GOT3 (cell line): ENCODE measurements around the gene MTUS2.

Source experiments
- DNase-seq: peaks from one replicate; lab custom pipeline; 2025; ENCODE audit warnings: mixed read lengths; lab: John Stamatoyannopoulos, UW

MTUS2 gene

DNA sequence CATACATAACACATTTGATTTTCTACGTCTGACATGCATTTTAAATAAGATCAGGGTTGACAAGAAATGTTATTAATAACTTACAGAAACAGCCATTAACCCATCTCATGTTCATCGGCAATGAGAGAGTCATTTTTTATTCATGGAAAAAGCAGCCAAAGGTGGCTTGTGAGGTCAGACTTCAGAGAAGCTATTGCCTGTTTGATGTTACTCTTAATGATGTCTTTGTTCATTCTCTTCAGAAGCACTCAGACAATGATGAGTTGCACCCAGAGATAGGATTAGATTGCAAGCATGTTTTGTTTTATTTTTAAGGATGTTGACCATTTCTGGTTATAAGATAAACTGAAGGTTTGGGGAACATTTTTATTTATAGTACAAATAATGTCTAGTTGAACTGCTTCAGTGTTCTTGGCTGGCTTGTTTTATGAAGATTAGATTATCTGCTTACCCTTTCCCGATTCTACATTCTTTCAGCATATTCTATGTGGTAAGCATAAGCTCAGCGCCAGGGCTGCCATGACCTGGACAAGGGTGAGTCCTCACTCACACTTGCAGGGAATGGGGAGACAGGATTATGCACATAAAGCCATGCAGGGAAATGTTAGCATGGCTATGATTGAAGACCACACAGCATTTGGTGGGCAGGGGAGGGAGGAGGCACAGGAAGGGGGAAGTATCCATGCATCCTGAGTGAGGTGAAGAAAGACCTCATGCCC, 288.1 kb downstream of the MTUS2 start:
- no peak for DNase-seq

DNA sequence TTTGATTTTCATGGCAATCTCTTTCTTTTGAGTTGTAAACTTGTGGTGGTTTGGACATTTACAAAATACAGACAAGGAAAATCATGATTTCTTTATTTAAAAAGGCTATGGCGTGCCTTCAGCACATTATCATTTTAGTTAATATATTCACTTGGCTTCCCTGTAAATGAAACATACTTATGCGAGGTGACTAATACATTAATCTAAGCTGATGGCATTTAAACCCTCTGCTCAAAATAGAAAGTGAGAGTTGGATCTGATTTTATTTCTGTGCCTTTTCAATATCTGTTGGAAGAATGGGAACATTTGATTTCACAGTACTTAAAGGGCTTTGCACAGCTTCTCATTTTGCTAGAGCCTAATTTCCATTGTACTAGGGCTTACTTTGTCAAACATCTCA, 289.8 kb downstream of the MTUS2 start:
- DNase-seq = no peak

DNA sequence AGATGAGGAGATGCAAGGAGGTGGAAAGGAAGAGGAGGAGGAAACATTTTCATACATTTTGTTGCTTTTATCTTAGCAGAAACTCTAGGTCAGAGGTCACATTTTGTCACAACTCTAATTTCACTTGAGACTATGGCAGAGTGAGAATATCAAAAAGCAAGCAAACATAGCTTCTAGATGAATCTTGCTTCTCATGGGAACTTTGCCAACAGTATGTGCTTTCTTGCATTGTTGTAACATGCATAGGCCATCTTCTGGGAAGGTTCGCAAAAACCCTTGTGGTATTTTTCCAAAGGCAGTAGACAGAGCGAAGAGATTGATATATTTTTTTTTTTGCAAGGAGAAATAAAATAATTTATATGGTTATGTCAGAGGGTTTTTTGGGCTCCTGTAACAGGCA, 291.3 kb downstream of the MTUS2 start:
- DNase-seq = no peak

DNA sequence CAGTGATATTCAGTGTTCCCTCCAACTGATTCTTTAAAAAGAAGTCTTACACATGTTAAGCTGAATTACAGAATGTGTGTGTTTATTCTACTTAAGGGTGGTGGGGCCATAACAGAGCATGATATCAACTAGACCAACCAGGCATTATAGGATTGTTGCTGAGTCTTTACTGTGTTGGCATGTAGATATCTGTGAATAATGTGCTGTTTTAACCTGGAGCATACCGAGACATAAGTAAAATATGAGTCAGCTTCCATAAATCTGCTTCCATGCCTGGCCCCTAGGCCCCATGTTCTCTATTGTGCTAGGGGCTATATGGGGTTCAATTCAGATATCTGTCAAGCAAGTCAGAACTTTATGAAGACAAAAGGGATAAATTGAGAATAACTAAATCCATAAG, 295.7 kb downstream of the MTUS2 start:
- DNase-seq = no peak

DNA sequence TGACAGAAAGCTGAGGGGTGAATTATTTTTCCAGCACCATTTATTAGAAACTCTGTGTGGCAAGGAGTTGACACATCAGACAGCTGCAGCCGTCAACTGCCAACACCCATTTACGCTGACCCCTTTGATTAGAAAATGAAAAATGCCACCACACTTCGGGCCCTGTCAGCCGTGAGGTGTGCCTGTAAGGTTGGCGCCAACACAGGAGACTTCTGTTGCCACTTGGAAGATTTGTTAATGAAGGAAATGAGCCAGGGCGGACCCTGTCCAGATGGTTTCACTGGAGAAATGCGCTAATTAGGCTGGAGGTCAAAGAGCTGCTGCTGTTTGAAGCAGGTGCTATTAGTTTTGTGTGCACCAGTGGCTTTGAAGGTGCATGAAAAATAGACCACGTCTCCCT, 297.5 kb downstream of the MTUS2 start:
- no peak for DNase-seq

DNA sequence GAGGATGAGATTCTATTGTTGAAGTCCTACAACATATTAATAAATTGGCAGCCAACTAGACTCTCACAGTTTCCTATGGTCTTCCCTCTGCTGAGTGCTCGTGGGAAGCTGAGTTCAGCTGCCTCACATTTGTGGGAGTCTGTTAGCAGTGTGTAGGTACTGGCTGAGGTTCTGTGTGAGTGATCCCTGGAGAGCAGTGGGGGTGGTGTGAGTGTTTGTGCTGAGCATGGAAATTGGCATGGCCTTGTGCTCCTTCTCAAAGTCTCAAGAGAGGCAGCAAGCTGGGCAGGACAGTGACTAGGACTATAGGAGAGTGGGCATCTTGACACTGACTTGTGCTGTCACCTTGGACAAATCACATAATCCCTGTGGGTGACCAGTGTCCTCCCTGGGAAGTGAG, 298.3 kb downstream of the MTUS2 start:
- no peak for DNase-seq

DNA sequence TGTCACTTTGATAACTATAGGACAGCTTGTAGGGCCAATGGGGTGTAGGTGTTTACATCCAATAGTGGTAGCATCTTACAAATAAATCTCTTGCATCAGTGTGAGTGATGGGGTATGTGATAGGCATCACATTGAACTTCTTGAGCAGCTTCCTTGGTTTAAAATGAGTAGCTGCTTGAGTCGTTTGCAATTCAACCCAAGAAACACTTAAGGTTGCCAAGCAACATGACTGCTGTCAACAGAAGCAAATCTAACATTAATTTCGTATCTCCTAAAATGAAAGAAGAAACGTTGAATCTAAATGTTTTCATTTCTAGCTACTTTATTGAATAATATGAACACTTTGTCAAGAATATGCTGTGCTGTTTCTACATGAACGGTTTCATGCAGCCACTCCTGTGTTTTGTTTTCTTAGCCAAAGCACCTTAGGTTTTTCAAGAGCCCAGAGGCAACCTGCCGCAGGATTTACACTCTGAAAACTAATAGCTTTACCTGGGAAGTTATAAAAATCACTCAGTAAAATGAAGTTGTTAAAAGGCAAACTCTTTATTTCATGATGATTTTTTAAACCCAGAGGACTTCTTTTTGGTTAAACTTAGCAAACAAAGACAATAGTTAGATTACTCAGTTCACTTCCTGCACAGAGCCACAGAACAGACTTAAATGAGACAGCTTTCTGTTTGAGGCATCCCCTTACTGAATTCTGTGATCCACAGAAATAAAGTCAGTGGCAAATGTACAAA, 305.2 kb downstream of the MTUS2 start:
- DNase-seq = no peak

DNA sequence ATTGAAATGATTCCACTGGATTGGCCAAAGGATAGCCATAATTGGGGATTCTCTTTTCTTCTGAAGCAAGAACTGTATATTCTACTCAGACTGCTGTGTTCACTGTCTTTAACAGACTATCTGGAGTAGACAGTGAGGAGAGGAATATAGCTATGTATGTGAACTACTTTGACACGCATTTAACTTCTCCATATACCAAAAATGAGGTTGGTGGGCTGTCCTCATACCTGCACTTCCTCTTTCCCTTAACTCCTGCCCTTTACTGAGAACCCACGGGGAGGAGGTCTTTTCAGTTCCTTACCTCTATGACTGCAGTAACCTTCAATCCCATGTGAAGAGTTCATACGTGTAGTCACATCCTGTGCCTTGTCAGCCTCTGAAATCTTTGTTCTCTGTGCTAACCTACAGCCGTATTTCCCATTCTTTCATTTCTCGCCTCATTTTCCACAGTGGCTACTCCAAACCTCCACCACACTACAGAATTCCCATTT, 305.8 kb downstream of the MTUS2 start:
- no peak for DNase-seq

DNA sequence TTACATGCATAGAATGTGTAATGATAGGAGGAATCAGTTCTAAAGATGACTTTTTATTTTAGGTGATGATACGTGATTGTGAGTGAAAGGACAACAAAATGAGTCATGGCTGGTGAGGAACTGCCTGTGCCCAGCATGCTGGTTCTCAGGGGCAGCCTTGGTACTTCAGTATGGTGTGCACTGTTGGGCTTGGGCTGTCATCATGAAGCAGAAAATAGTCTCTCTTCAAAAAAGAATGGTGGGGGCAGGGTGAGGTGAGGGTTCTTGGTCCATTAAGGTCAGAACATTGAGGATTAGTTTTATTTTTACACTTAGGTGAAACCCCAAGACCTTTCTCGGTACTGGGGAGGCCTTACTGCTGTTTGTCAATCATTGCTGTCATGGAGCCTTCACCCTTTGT, 309.5 kb downstream of the MTUS2 start:
- no peak for DNase-seq

DNA sequence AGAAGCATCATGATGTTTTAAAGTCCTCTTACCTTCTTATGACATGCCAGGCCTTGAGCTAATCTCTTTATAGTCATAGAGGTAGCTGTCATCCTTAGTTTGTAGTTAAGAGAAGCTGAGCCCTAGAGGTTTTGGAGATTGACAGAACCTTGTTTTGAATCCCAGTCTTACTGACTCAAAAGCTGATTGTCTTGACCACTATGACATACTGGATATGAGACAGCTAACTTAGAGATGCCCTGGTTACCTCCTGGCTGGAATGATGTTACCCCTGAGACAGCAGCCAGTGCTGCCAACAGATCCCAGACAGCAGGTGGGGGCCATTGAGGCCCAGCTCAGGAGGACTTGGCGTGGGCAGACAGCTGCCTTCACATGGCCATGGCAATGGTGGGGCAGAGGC, 311.0 kb downstream of the MTUS2 start:
- no peak for DNase-seq

DNA sequence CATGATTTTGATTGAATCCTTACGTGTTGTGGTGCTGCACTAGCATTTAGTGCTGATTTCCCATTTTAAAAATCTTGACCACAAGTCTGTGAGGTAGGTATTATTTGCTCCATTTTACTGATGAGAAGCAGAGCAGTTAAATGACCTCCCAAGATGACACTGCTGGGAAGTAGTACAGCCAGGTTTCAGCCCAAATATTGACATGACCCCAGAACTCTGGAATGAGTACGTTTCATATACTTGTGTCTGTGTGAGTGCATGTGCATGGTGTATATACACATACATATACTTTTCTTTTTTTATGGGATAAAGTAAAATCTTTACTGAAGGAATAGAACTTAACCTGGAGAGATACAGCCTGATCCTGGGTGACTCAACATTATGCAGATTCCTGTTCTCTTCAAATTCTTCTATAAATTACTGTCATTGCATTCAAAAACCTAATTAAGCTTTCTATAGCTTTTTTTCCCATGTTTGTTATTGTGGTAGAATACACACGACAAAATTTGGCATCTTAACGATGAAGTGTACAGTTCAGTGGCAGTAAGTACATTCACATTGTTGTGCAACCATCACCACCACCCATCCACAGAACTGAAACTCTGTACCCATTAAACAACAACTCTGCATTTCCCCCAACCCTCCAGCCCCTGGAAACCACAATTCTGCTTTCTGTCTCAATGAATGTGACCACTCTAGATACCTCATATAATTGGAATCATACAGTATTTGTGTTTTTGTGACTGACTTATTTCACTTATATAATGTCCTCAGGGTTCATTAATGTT, 311.9 kb downstream of the MTUS2 start:
- DNase-seq = no peak

DNA sequence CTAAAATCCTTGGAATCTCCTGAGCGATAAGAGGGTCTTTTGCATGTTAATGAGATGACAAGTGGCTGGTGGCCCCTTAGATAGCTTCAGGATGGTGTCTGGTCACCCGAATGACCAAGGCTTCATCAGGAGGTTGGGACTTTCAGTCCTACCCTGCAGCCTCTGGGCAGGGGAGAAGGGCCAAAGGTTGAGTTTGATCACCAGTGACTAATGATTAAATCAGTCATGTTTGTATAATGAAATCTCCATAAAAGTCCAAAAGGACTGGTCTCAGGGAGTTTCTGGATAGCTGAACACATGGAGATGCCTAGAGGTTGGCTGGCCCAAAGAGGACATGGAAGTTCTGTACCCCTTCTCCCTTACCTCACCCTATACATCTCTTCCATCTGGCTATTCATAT, 316.2 kb downstream of the MTUS2 start:
- DNase-seq = no peak

DNA sequence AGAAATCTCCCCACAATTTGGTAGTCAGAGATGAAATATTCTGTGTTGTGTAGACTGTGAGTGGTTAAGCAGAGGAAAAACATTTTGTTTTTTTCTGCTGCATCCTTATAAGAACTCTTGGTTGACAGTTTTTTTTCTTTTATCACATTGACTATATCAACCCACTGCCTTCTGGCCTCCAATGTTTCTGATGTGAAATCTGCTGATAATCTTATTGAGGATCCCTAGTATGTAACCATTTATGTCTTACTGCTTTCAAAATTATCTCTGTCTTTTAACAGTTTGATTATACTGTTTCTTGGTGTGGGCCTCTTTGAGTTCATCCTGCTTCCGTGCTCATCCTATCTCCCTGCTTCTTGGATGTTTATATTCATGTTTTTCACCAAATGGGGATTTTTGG, 316.9 kb downstream of the MTUS2 start:
- no peak for DNase-seq

DNA sequence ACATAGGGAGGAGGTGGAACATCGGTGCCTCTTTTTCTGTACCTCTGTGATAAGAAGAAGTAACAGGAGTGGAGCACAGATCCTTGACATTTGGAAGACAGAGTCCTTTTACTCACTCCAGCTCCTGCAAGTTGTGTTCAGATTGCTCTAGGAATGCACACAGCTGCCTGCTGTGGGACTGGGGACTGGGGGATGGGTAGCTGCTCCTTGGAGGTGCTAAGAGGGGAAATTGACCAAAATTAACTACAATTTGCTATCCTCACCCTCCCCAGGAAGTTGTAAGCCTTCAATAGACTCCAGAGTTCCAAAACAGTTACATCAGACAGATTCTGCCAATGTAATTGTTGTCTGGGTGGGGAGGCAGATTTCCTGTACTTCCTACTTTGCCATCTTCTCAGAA, 317.9 kb downstream of the MTUS2 start:
- DNase-seq = no peak

DNA sequence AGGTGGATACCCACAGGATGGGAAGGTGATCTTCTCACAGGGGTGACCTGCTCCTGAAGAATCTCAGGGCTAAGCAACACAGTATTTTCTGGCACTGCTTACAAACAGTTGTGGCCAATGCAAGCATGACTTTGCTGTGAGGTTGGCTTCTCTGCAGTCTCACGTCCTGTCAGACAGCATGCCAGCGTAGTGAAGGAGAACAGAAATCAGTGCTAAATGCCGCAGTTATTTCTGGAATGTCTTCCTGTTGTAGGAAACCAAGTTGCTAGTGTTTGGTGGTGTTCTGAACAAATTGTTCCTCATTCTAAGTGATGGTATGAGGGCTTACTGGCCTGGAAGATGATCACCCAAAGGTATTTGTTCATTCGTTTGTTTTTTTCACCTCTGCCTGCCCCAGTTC, 320.1 kb downstream of the MTUS2 start:
- DNase-seq = no peak

DNA sequence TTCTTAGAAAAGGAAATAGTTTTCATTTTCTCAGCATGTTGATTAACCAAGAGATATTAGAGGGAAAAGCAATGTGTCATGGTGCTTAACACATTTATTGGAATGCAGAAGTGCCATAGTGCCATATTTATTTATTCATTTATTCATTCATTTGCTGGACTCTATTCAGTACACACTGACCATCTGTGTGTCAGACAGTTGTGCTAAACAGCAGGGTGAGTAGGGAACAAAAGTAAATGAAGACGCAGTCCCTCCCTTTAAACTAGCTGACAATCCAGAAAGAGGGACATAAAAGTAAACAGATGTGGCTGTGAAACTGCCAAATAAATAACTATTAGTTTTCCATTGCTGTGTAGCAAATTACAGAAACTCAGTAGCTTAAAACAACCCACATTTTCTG, 323.7 kb downstream of the MTUS2 start:
- DNase-seq = no peak

DNA sequence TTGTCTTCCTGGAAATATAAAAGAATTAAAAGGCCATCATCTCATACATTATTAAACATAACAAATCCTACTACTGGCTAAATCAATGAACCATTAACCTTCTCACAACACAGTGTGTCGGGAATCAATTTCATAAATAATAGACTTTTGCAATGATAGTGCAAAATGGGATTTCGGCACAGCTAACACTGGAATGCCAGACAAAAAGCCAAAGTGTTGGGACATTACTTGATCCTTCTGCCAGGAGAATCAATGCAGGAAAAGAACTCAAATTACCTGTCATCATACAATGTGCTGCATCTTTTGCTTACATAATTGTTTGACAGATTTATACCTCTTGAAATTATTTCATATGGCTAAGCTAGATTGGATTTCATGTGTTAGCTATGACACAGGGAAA, 334.3 kb downstream of the MTUS2 start:
- no peak for DNase-seq

DNA sequence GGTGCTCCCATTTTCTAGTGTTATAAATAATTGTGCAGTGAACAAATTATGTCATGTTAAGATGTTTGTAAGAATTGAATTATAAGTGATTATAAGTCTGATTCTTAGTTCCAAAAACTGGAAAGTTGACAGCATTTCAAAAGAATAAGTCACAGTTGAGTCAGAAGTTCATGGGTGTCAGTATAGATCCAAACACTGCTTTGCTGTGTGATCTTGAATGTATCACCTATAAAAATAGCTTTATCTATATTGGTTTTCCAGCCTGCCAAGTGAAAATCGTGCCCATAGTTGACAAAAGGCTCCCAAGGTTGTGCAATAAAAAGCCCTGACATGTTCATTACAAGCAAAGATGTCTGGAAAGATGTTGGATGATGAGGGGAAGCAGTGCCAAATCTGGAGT, 336.0 kb downstream of the MTUS2 start:
- DNase-seq = no peak

DNA sequence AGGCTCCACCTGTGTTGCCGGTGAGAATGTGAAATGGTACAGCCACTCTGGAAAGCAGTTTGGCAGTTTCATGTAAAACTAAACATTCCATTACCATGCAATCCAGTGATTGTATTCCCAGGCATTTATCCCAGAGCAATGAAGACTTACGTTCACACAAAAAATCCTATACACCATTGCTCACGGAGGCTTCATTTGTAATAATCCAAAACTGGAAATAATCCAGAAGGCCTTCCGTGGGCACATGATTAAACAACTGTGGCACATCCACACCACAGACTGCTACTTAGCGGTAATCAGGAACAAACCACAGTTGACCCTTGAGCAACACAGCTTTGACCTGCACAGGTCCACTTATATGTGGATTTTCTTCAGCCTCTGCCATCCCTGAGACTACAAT, 339.7 kb downstream of the MTUS2 start:
- no peak for DNase-seq

DNA sequence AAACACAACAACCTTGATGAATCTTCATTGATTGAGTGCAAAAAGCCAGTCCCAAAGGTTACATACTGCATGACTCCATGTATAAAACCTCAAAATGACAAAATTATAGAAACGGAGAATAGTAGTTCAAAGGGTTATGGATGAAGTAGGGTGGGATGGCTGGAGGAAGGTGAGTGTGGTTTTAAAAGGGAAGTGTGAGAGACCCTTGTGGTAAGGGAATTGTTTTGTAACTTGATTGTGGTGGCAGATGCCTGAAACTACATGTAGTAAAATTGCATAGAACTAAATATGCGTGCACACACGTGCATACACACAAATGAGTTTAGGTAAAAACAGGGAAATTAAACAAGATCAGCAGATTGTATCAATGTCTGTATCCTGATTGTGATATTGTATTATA, 340.7 kb downstream of the MTUS2 start:
- no peak for DNase-seq

DNA sequence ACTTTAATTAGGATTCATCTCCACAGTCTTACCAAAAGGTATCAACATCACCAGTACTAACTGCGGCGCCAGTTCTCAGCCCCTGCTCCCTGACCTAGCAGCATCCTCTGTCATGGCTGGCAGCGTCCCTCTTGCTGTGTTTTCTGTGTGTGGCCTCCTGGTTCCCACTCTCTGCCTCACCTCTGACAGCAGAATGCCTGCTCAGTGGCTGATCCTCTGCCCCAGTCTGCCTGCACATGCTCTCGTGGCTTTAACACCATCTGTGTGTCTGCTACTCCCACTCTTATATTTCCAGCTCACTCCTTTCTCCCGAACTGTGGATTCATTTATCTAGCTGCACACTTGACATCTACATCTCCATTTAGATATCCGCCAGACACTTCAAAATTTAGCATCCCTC, 341.5 kb downstream of the MTUS2 start:
- no peak for DNase-seq

DNA sequence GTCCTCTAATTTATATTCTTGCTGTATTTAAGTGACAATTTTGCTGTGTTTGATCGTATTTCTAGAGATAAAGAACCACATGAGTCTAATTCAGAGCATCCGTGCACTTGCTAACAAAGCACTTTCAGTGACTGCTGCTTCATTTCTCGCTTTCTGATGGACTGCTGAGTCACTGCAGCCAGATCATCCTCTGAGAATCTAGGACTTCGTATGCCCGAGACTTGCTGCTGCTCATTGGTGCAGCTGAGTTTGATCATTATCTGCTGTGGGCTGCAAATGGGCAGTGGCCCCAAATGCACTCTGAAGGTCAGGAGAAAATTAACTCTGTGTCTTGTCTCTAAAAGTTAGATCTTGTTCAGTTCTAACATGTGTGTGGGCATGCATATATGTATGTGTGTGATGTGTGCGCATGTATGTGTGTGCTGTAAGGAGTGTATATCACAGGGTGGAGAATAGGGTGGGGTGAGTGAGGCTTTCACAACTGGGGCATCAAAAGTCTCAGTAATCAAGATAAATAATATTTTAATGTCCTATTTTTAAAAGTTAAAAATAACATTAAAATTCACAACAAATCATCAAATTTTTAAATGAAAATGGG, 342.6 kb downstream of the MTUS2 start:
- no peak for DNase-seq

DNA sequence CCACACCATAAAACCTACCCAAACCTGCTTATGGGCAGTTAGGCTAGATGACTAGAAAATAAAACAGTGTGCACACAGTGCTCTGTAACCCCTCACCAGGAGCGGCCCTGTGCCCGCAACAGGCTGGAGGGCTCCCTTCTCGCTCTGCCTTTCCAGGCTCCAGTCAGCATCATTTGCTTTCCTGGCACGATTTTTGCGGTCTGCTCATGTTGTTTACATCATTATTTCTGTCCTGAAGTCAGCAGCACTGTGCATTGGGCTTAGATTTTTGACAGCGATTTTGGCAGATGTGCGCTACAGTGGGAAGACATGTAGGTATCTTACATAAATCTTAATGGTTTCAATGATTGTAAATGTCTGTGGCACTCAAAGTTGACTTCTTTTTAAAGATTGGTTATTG, 344.0 kb downstream of the MTUS2 start:
- no peak for DNase-seq
